NB4 (cell line): ENCODE results near the gene SLC29A3.

Experiments used
- CTCF ChIP-seq: IDR thresholded peaks from one replicate; pipeline ENCODE4 v1.5.1; 2012; ENCODE audit warnings: low read depth, low read length
- POLR2A ChIP-seq: IDR thresholded peaks from 2 replicates; pipeline ENCODE4 v1.6.1; 2011; ENCODE audit warnings: mild to moderate bottlenecking; ENCODE audit not compliant: insufficient read length; ENCODE audit errors: extremely low read depth

DNA sequence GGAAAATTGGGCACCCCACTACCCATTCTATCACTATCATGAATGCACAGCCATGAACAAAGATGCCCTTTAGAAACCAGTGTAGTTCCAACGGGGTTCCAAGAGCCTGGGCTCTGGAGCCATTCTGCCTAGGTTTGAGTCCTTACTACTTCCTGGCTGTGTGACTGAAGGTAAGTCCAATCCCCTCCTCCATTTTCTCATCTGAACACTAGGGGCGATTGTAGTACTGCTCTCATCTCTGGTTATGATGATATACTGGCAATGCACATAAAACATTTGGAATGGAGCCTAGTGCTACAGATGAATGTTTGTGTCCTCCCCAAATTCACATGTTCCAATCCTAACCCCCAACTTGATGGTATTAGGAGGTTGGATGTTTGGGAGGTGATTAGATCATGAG lies 49.6 kb downstream of the SLC29A3 start:
- no peak for TF ChIP-seq POLR2A
- TF ChIP-seq CTCF, result no peak
